Measurements from ENCODE around the gene IER5L. TPM values are rescaled to one million over a fixed set of nuclear protein-coding genes. Genes with fewer than 3 reads are reported as not detected.

IER5L gene
- total and polyA plus RNA-seq, 2 donors from 2014 or later, result 18.0 to 46.9 TPM

DNA sequence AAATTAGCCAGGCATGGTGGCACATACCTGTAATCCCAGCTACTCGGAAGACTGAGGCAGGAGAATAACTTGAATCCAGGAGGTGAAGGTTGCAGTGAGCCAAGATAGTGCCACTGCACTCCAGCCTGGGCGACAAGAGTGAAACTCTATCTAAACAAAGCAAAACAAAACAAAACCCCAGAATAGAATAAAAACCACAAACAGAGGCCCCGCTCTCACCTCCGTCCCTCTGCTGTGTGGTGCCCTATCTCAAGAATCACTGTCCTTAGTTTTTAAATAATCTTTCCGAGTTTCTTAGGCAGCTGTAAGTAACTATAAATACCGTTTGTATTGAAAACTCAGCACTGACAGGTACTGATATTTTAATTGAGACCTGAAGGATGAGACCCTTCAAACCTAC is 42.7 kb upstream of the IER5L start:
- Histone ChIP-seq H3K27ac (ENCODE audit: low read depth in 2 of 2, low read length in 2 of 2) (no peak overlapping the region), H3K4me1 (ENCODE audit: control insufficient read depth in 2 of 3, insufficient read depth in 2 of 3, low read depth in 1 of 3, low read length in 3 of 3) (peaks cover 0 to 6% (median 0%) of the 10 kb centered on the region in 3 donors), H3K27me3 (ENCODE audit: control insufficient read depth, insufficient read depth, low read length) (no peaks in the 10 kb centered on the region), H3K9ac (ENCODE audit: low read length in 3 of 3) (no peak overlapping the region), H3K4me3 (ENCODE audit: low read length in 3 of 3) (no peak overlapping the region), H3K36me3 (ENCODE audit: control insufficient read depth in 2 of 3, insufficient read depth in 3 of 3, low read length in 3 of 3) (no peaks in the 10 kb centered on the region), H3K9me3 (ENCODE audit: control insufficient read depth in 2 of 3, insufficient read depth in 1 of 3, low read length in 3 of 3) (no peaks in the 10 kb centered on the region)
- intact Hi-C loops (cut with DNase I), result no loop called here
- TF ChIP-seq, protein P1, sequence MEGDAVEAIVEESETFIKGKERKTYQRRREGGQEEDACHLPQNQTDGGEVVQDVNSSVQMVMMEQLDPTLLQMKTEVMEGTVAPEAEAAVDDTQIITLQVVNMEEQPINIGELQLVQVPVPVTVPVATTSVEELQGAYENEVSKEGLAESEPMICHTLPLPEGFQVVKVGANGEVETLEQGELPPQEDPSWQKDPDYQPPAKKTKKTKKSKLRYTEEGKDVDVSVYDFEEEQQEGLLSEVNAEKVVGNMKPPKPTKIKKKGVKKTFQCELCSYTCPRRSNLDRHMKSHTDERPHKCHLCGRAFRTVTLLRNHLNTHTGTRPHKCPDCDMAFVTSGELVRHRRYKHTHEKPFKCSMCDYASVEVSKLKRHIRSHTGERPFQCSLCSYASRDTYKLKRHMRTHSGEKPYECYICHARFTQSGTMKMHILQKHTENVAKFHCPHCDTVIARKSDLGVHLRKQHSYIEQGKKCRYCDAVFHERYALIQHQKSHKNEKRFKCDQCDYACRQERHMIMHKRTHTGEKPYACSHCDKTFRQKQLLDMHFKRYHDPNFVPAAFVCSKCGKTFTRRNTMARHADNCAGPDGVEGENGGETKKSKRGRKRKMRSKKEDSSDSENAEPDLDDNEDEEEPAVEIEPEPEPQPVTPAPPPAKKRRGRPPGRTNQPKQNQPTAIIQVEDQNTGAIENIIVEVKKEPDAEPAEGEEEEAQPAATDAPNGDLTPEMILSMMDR (IDR thresholded peaks at IDR 0.05; ENCODE audit: borderline replicate concordance, extremely low read depth, insufficient read depth), result no peak
- no peak for FAIRE-seq
- DNase-seq, result no peak

DNA sequence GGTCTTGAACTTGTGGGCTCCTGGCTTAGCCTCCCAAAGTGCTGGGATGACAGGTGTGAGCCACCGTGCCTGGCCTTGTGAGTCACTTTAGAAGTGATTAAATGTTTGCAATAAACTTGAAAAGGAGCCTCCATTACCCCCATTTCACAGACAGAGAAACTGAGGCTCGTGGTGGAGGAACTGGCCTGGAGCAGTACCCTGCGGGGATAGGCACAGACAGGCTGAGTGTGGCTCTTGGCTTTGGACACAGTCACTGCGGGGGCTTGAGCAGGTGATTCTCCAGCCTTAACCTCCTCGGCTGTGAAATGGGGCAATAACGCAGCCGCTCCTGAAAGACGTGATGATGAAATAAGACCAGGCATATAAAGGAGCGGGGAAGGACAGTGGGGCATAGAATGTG is 40.9 kb upstream of the IER5L start:
- intact Hi-C loops (cut with DNase I), result no loop called here
- Histone ChIP-seq H3K9ac (ENCODE audit: low read length in 3 of 3) (no peak overlapping the region), H3K4me3 (ENCODE audit: low read length in 3 of 3) (no peak overlapping the region), H3K36me3 (ENCODE audit: control insufficient read depth in 2 of 3, insufficient read depth in 3 of 3, low read length in 3 of 3) (no peaks in the 10 kb centered on the region), H3K9me3 (ENCODE audit: control insufficient read depth in 2 of 3, insufficient read depth in 1 of 3, low read length in 3 of 3) (no peaks in the 10 kb centered on the region), H3K4me1 (ENCODE audit: control insufficient read depth in 2 of 3, insufficient read depth in 2 of 3, low read depth in 1 of 3, low read length in 3 of 3) (peaks cover 0 to 3% (median 0%) of the 10 kb centered on the region in 3 donors), H3K27ac (ENCODE audit: low read depth in 2 of 2, low read length in 2 of 2) (no peak overlapping the region), H3K27me3 (ENCODE audit: control insufficient read depth, insufficient read depth, low read length) (no peaks in the 10 kb centered on the region)
- FAIRE-seq (no peak), DNase-seq (no peak)
- TF ChIP-seq, protein P1 (IDR thresholded peaks at IDR 0.05; ENCODE audit: borderline replicate concordance, extremely low read depth, insufficient read depth), result no peak

DNA sequence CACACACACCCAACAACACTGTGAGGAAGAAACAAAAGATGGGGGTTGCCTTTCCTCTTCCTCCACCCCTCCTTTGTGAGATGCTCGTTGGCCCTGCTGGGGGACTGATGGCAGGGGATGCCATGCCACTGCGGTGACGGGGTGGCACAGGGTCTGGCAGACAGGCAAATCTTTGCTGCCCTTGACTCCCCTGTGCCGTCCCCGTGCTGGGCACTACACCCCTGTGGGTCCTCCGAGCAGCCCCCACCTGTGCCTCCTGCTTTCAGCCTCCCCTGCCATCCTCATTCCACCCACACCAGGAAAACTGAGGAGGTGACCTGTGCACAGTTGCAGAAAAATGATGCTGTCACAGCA is 40.2 kb upstream of the IER5L start:
- no peak for DNase-seq
- FAIRE-seq, result no peak
- no peak overlapping the region for H3K4me3 ChIP-seq (ENCODE audit: low read length in 3 of 3)
- no peaks in the 10 kb centered on the region for H3K4me1 ChIP-seq (ENCODE audit: control insufficient read depth in 2 of 3, insufficient read depth in 2 of 3, low read depth in 1 of 3, low read length in 3 of 3)
- TF ChIP-seq, protein P1 (IDR thresholded peaks at IDR 0.05; ENCODE audit: borderline replicate concordance, extremely low read depth, insufficient read depth), result no peak
- H3K9me3 ChIP-seq (ENCODE audit: control insufficient read depth in 2 of 3, insufficient read depth in 1 of 3, low read length in 3 of 3), result no peaks in the 10 kb centered on the region
- no peak overlapping the region for H3K27ac ChIP-seq (ENCODE audit: low read depth in 2 of 2, low read length in 2 of 2)
- no peak overlapping the region for H3K9ac ChIP-seq (ENCODE audit: low read length in 3 of 3)
- no peaks in the 10 kb centered on the region for H3K36me3 ChIP-seq (ENCODE audit: control insufficient read depth in 2 of 3, insufficient read depth in 3 of 3, low read length in 3 of 3)
- intact Hi-C loops (cut with DNase I), result no loop called here
- no peaks in the 10 kb centered on the region for H3K27me3 ChIP-seq (ENCODE audit: control insufficient read depth, insufficient read depth, low read length)

DNA sequence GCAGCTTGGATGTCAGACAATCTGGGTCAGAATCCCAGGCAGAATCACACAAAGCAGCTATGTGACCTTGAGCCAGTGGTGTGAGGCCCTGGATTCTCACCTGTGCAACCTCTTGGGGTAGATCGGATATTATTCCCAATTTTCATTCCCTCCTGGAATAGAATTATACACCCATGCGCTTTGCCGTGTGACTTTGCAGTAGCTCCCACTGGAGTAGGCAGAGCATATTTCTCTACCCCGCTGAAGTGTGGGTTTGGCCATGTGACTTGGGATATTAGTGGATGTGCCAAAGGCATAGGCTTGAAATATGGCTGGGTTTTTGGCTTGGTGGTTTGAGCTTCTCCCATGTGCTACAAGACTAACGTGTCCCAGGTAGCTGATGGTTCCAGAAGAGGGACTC is 35.5 kb upstream of the IER5L start:
- DNase-seq (no peak), FAIRE-seq (no peak)

More for the DNA sequence above, 35.5 kb upstream of the IER5L start:
- Histone ChIP-seq H3K4me1 (ENCODE audit: control insufficient read depth in 2 of 3, insufficient read depth in 2 of 3, low read depth in 1 of 3, low read length in 3 of 3) (no peaks in the 10 kb centered on the region), H3K27ac (ENCODE audit: low read depth in 2 of 2, low read length in 2 of 2) (no peak overlapping the region), H3K36me3 (ENCODE audit: control insufficient read depth in 2 of 3, insufficient read depth in 3 of 3, low read length in 3 of 3) (no peaks in the 10 kb centered on the region), H3K27me3 (ENCODE audit: control insufficient read depth, insufficient read depth, low read length) (no peaks in the 10 kb centered on the region), H3K9ac (ENCODE audit: low read length in 3 of 3) (no peak overlapping the region), H3K4me3 (ENCODE audit: low read length in 3 of 3) (no peak overlapping the region), H3K9me3 (ENCODE audit: control insufficient read depth in 2 of 3, insufficient read depth in 1 of 3, low read length in 3 of 3) (no peaks in the 10 kb centered on the region)
- intact Hi-C loops (cut with DNase I), result no loop called here
- TF ChIP-seq, protein P1 (IDR thresholded peaks at IDR 0.05; ENCODE audit: borderline replicate concordance, extremely low read depth, insufficient read depth), result no peak

Measured in kidney (tissue), 14 donors.